Muscle of back (tissue), 11 donors: ENCODE results near the gene RABL6. TPM values are rescaled to one million over a fixed set of nuclear protein-coding genes. Genes with fewer than 3 reads are reported as not detected.
"Not testable (repeated sequence)": the region's sequence is repeated elsewhere in the genome, so short reads cannot be mapped to it uniquely, and the experiment has no call there.

Experiments used
- DNase-seq, 3 donors: peaks; one replicate each; pipeline versions ENCODE4 v3.0.0 to v3.0.0-alpha.2; 2013
- polyA plus RNA-seq, 10 donors: library from polyadenylated mRNA; unstranded; fragments of 120-200 nt; gene quantifications; one replicate each; pipeline ENCODE4 v1.2.1, GENCODE V29; 2013; ENCODE audit not compliant: insufficient read length in 10 of 10

Gene RABL6
- polyA plus RNA-seq, 10 donors: 41.0 to 59.7 (median 50.7) TPM

DNA sequence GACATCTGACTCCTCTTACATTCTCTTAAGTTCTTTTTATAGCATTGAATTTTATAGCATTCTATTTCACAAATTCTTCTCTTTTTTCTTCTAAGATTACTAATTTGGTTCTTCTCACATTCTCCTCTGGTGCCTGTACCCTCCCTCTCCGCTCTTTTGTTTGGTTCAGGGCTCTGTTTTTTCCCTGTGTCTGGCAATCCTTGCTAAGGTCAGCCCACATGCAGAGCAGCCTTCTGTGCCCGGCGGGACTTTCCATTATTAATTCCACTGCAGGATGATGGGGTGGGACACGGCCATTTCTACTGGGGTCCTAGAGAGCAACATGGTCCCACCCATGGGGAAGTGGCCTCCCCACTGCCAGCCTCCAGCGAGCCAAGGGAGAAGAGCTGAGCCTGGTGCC lies 68.7 kb downstream of the RABL6 start:
- no peak for DNase-seq

DNA sequence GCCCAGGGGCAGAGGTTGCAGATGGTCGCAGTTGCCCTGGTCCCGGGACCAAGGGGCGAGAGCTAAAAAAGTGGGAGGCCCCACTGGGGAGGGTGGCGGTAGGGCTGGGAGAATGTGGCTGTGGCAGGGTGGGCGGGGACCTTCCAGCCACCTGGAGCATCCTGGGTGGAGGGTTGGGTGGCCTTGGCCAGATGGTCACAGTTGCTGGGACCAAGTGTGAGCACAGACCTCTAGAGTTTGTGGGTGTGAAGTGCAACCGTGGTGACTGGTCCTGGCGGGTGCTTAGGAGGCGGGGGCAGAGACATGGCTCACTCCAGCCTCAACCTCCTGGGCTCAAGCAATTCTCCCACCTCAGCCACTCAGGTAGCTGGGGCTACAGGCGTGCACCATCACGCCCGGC lies 72.9 kb downstream of the RABL6 start:
- DNase-seq: no peak

DNA sequence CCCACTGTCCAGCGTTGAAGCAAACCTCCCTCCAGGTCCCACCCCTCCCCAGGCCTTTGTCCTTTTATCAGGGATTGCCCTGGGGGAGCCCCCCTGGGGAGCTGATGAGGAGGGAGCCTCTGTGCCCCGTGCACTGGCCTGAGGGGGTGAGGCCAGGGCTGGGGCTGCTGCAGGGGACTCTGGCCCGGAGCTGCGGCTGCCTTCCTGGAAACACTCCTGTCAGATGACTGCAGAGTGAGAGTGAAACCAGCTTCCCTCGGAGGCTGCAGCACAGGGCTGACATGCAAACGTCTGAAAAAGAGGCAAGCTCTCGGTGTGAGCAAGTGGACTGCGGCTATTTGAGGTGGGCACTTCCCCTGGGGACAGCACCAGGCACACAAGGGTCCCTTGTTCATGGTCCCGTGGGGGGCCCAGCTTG lies 74.0 kb downstream of the RABL6 start:
- no peak for DNase-seq

DNA sequence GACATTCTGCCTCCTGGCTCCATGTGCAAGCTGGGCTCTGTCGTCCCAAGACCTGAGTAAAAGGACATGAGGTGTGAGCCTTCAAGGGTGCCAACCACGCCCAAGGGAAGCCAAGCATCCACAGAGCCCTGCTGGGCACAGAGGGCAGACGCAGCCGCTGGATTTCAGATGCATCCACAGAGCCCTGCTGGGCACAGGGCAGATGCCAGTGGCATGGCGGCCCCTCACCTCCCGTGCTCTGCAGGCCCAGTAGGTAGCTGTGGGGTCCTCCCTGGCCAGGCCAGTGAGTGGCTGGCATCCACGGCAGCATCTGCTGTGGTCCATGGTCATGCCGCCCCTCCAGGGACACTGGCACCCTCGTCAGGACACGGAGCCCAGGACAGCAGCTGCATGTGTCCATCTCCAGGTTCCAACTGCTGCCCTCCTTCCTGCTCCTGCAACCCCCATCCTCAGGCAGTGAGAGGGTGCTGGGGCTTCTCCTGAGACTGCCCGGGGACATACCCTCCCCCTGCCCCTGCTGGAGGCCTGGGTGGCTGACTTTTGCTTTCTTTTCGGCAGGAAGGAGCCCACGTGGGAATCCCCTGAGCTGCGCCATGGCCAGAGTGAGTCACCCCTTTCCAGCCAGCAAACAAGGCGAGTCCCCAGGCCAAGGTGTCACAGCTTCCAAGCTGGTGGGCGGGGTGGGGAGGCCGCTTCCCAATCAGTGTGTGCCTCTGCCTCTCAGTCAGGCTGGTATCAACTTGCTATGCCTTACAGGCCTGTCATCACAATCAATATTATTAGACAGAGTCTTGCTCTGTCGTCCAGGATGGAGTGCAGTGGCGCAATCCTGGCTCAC lies 74.6 kb downstream of the RABL6 start:
- no peak for DNase-seq

DNA sequence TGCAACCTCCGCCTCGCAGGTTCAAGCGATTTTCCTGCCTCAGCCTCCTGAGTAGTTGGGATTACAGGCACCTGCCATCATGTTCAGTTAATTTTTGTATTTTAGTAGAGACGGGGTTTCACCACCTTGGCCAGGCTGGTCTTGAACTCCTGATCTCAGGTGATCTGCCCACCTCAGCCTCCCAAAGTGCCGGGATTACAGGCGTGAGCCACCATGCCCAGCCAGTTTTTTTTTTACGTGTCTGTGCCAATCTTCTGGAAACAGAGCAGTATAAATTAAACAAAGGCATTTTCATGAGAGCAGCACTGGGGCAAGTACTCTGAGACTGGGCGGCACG lies 75.2 kb downstream of the RABL6 start:
- not testable (repeated sequence) for DNase-seq

DNA sequence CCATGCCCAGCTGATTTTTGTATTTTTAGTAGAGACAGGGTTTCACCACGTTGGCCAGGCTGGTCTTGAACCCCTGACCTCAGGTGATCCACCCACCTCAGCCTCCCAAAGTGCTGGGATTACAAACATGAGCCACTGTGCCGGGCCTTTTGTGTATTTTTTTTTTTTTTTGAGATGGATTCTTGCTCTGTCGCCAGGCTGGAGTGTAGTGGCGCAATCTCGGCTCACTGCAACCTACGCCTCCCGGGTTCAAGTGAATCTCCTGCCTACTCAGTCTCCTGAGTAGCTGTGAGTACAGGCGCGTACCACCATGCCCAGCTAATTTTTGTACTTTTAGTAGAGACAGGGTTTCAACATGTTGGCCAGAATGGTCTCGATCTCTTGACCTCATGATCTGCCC lies 75.9 kb downstream of the RABL6 start:
- DNase-seq: not testable (repeated sequence)

DNA sequence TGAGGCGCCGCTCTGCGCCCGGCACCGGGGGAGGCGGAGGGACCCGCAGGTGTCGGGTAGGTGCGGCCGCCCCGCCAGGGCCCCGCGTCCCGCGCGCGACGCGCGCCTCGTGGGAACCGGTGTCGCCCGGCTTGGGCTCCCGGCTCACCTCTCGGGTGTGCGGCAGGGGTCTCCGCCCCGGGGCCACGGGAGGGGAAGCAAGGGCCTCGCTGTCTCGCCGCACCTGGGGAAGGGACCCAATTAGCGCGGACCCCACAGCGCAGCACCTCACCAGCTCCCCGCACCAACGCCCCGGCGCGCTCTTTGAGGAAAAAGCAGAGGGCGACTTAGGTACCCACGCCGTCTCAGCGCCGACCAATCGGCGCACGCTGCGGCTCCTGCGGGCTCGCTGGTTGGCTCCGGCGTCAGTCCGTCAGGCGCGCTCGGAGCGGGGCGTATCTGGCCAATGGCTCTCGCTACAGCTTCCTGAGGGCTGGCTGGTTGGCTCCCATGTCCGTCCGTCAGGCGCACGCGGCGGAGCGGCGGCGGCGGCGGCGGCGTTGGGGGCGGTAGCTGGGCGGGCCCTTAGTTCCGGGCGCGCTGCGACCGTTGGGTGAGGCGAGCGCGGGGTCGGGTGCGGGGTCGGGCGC lies 78.3 kb downstream of the RABL6 start, which contains the start of gene TRAF2:
Gene TRAF2 (plus strand): TSS at position 567 of the 629 bp plus-strand sequence. CDS start 12,225 bp downstream, outside the sequence.
- peak; percentile 99 to 100 (median 100) for DNase-seq

DNA sequence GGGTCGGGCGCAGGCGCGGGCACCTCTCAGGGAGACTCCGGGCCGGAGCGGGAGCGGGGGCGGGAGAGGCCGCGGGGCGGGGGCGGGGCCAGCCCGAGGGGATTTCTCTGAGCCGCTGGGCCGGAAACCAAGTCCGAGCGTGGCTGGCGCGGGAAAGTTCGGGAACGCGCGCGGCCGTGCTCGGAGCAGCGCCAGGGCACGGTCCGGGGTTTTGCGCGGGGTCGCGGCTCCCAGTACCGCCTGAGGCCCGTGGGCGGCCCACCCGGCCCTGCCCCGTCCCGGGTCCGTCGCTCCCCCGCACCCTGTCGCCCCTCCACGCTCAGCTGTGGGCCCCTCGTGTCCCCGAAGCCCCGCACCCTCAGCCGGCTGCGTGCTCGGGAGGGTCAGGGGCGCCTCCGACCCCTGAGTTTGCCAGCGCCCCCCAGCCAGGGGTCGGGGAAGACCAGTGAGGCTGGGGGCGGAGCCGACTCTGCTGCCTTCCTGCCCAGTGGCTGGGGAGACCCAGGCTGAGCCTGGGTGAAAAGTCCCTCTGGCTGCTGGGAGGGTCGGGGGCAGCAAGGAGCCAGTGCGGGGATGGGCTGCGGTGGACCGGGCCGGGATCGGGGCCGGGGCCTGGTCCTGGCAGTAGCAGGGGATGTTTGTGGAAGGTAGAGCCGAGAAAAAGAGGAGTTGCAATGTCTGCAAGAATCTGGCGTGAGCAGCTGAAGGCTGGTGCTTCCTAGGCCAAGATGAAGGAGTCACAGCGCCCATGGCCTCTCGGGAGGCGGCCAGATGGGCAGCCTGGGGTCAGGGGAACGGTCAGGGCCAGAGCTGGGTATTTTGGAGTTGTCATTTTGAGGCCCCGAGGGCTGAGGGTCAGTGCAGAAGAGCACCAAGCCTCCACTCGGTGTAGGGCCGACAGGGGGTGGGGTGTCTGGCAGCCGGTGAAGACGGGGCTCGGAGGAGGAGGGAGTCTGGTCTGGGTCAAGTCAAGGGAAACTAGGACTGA lies 79.2 kb downstream of the RABL6 start:
- peak in 2 of 3 donors; percentile 25 to 63 for DNase-seq

DNA sequence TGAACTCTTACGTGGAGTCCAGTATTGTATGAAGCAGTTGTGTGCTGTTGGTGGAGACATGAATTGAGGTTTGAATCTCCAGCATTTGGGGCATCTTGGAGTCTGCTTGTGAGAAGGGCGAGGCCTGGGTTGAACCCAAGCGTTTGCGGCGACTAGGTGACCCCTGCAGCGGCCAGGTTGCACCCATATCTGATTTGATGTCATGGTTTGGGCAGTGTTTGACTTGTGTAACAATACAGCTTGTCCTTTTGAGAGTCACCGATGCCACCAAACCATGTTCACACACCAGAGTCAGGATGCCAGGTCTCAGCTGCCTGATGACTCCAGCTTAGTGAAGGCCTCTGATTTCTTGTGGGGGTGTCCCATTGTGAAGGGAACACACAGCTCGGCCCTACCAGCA lies 80.7 kb downstream of the RABL6 start:
- no peak for DNase-seq

DNA sequence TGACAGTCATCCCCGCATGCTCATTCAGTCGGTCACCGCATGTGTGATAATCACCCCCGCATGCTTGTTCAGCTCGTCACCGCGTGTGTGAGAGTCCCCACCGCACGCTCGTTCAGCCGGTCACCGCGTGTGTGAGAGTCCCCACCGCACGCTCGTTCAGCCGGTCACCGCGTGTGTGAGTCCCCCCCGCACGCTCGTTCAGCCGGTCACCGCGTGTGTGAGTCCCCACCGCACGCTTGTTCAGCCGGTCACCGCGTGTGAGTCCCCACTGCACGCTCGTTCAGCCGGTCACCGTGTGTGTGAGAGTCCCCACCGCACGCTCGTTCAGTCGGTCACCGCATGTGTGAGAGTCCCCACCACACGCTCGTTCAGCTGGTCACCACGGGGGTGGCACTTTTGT lies 82.1 kb downstream of the RABL6 start:
- DNase-seq: no peak

DNA sequence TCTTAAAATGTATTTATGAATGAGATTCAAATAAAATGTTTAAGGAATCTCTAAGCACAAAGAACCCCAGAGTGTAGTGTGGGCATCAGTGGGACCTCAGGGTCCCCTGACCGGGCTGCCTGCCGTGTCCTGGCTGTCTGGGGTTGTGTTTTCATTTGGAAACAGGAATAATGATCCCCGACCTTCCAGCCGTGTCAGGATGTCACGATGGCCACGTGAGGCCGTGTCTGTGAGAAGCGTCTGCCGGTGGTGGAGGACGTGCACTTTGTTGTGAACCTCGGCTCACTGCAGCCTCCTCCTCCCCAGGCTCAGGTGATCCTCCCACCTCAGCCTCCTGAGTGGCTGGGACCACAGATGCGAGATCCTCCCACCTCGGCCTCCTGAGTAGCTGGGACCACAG lies 82.9 kb downstream of the RABL6 start:
- DNase-seq: no peak

Other genes starting within 250 kb of the RABL6 start
- 10 to 100 TPM; 45.3 to 73.9 (median 55.6) TPM for gene EGFL7, start 145.0 kb upstream of the RABL6 start, polyA plus RNA-seq
- gene AGPAT2, start 120.5 kb upstream of the RABL6 start, polyA plus RNA-seq: 10 to 100 TPM in 7 of 10 donors, 1 to 10 TPM in 3; 7.2 to 15.7 (median 11.3) TPM
- gene DIPK1B, start 95.4 kb upstream of the RABL6 start, polyA plus RNA-seq: 10 to 100 TPM; 12.0 to 23.5 (median 15.4) TPM
- gene LCN10, start 65.0 kb upstream of the RABL6 start, polyA plus RNA-seq: 10 to 100 TPM in 3 of 10 donors, 1 to 10 TPM in 7; 2.4 to 17.8 (median 8.8) TPM
- under 1 TPM in 1 of 10 donors, not detected in 9; 0.33 TPM for gene LCN6, start 59.4 kb upstream of the RABL6 start, polyA plus RNA-seq
- gene LCN8, start 49.7 kb upstream of the RABL6 start, polyA plus RNA-seq: 10 to 100 TPM in 2 of 10 donors, 1 to 10 TPM in 8; 1.1 to 10.8 (median 7.8) TPM
- gene LCN15, start 43.4 kb upstream of the RABL6 start, polyA plus RNA-seq: under 1 TPM; 0.22 to 0.95 (median 0.52) TPM
- gene TMEM141, start 16.6 kb upstream of the RABL6 start, polyA plus RNA-seq: 10 to 100 TPM; 24.8 to 43.7 (median 34.1) TPM
- gene CCDC183, start 11.6 kb upstream of the RABL6 start, polyA plus RNA-seq: 1 to 10 TPM; 1.1 to 3.3 (median 1.9) TPM
- gene AJM1, start 34.5 kb downstream of the RABL6 start, polyA plus RNA-seq: 1 to 10 TPM; 1.3 to 2.1 (median 1.7) TPM
- 100 to 1,000 TPM in 4 of 10 donors, 10 to 100 TPM in 6; 63.9 to 118 (median 81.7) TPM for gene PHPT1, start 41.5 kb downstream of the RABL6 start, polyA plus RNA-seq
- gene MAMDC4, start 44.4 kb downstream of the RABL6 start, polyA plus RNA-seq: 1 to 10 TPM; 2.0 to 5.6 (median 3.9) TPM
- gene EDF1, start 58.4 kb downstream of the RABL6 start, polyA plus RNA-seq: 100 to 1,000 TPM; 236 to 394 (median 310) TPM
- gene TRAF2, start 78.6 kb downstream of the RABL6 start, polyA plus RNA-seq: 10 to 100 TPM in 2 of 10 donors, 1 to 10 TPM in 8; 8.1 to 10.7 (median 9.6) TPM
- 10 to 100 TPM; 27.4 to 47.9 (median 34.4) TPM for gene FBXW5, start 136.8 kb downstream of the RABL6 start, polyA plus RNA-seq
- 1 to 10 TPM in 1 of 10 donors, under 1 TPM in 8, not detected in 1; 0.29 to 1.0 (median 0.51) TPM for gene C8G, start 137.3 kb downstream of the RABL6 start, polyA plus RNA-seq
- 1 to 10 TPM in 3 of 10 donors, under 1 TPM in 7; 0.25 to 1.2 (median 0.68) TPM for gene LCN12, start 144.3 kb downstream of the RABL6 start, polyA plus RNA-seq
- 10 to 100 TPM in 8 of 10 donors, 1 to 10 TPM in 2; 2.3 to 36.3 (median 17.1) TPM for gene PTGDS, start 169.6 kb downstream of the RABL6 start, polyA plus RNA-seq
- gene LCNL1, start 175.0 kb downstream of the RABL6 start, polyA plus RNA-seq: 1 to 10 TPM in 3 of 10 donors, under 1 TPM in 7; 0.14 to 1.1 (median 0.66) TPM
- gene PAXX, start 184.5 kb downstream of the RABL6 start, polyA plus RNA-seq: 10 to 100 TPM; 11.8 to 28.5 (median 21.6) TPM
- gene CLIC3, start 188.6 kb downstream of the RABL6 start, polyA plus RNA-seq: 1 to 10 TPM in 2 of 10 donors, under 1 TPM in 6, not detected in 2; 0.28 to 4.7 (median 0.54) TPM
- 10 to 100 TPM; 11.5 to 18.7 (median 16.7) TPM for gene ABCA2, start 220.3 kb downstream of the RABL6 start, polyA plus RNA-seq
- under 1 TPM in 4 of 10 donors, not detected in 6; 0.10 to 0.48 (median 0.12) TPM for gene FUT7, start 224.1 kb downstream of the RABL6 start, polyA plus RNA-seq
- 10 to 100 TPM; 28.5 to 53.0 (median 38.4) TPM for gene NPDC1, start 238.2 kb downstream of the RABL6 start, polyA plus RNA-seq
- gene ENTPD2, start 246.1 kb downstream of the RABL6 start, polyA plus RNA-seq: 10 to 100 TPM in 6 of 10 donors, 1 to 10 TPM in 4; 7.5 to 16.5 (median 12.1) TPM